ENCODE results near the gene AKAP13. TPM values are rescaled to one million over a fixed set of nuclear protein-coding genes. Genes with fewer than 3 reads are reported as not detected.

Gene AKAP13
- polyA plus RNA-seq, 1 of the 3 experiments (the other 2 are of a cell fraction), result 8.4 TPM

GRCh38 chr15:85354461-85354860, 25.9 kb upstream of the AKAP13 start:
- no peaks in the 10 kb centered on the region for H3K27me3 ChIP-seq (ENCODE audit: insufficient read depth)
- peaks cover 4% of the 10 kb centered on the region for H4K20me1 ChIP-seq (ENCODE audit: insufficient read depth)
- DNase-seq, result no peak
- ChIA-PET POLR2A (no interaction called here), CTCF (interaction anchor here (1.2 kb wide), 1 partner anchor 58 kb away, joined by 3 read pairs; no protein-coding TSS in a partner anchor)
- H3K4me1 ChIP-seq (ENCODE audit: control insufficient read depth in 1 of 2, insufficient read depth in 2 of 2, low read depth in 1 of 2, low read length in 1 of 2), result peaks cover 2 to 19% of the 10 kb centered on the region in 2 experiments; a peak in 2 of 4 replicates
- H3K9ac ChIP-seq, result no peak overlapping the region
- no peaks in the 10 kb centered on the region for H3K79me2 ChIP-seq (ENCODE audit: insufficient read depth)
- TF ChIP-seq EP300 (IDR thresholded peaks at IDR 0.05; ENCODE audit: borderline replicate concordance in 1 of 2, low read depth in 1 of 2, low read length in 1 of 2) (peak in 1 of 2 experiments; percentile 74; a peak in 2 of 4 replicates), TCF12 (IDR thresholded peaks at IDR 0.05) (peak; percentile 79), MEF2A (IDR thresholded peaks at IDR 0.05; ENCODE audit: borderline replicate concordance, low read depth) (no peak), RXRA (IDR thresholded peaks at IDR 0.05; ENCODE audit: borderline replicate concordance, low read depth) (peak; percentile 25; the same call in 1 of the 2 replicates), TEAD4 (IDR thresholded peaks at IDR 0.05; ENCODE audit: borderline replicate concordance, insufficient read depth) (peak; percentile 55; the same call in 1 of the 2 replicates), JUND (IDR thresholded peaks at IDR 0.05) (peak; percentile 55), NRF1 (IDR thresholded peaks at IDR 0.05; ENCODE audit: low read depth, low read length) (no peak), RFX5 (IDR thresholded peaks at IDR 0.05; ENCODE audit: low read length) (no peak), ELF1 (IDR thresholded peaks at IDR 0.05) (peak; percentile 36; the same call in 1 of the 2 replicates), YY1 (IDR thresholded peaks at IDR 0.05; ENCODE audit: low read depth) (no peak), GATA2 (CRISPR knock-in tag; IDR thresholded peaks at IDR 0.05) (no peak), CHD2 (IDR thresholded peaks at IDR 0.05; ENCODE audit: low read length, partially characterized antibody) (no peak), SMC3 (IDR thresholded peaks at IDR 0.05; ENCODE audit: low read depth, low read length) (no peak), FOSL2 (IDR thresholded peaks at IDR 0.05; ENCODE audit: borderline replicate concordance, low read depth) (peak; percentile 15; the same call in 1 of the 2 replicates), TAF1 (IDR thresholded peaks at IDR 0.05; ENCODE audit: borderline replicate concordance, low read depth, low read length) (no peak), EZH2phosphoT487 (IDR thresholded peaks at IDR 0.05; ENCODE audit: borderline replicate concordance, low read depth) (no peak), POLR2AphosphoS5 (IDR thresholded peaks at IDR 0.05; ENCODE audit: low read depth, low read length) (no peak), MXI1 (IDR thresholded peaks at IDR 0.05; ENCODE audit: low read depth, low read length) (no peak), NFIC (IDR thresholded peaks at IDR 0.05; ENCODE audit: borderline replicate concordance) (peak; percentile 77)
- TF ChIP-seq, protein P1, sequence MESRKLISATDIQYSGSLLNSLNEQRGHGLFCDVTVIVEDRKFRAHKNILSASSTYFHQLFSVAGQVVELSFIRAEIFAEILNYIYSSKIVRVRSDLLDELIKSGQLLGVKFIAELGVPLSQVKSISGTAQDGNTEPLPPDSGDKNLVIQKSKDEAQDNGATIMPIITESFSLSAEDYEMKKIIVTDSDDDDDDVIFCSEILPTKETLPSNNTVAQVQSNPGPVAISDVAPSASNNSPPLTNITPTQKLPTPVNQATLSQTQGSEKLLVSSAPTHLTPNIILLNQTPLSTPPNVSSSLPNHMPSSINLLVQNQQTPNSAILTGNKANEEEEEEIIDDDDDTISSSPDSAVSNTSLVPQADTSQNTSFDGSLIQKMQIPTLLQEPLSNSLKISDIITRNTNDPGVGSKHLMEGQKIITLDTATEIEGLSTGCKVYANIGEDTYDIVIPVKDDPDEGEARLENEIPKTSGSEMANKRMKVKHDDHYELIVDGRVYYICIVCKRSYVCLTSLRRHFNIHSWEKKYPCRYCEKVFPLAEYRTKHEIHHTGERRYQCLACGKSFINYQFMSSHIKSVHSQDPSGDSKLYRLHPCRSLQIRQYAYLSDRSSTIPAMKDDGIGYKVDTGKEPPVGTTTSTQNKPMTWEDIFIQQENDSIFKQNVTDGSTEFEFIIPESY (IDR thresholded peaks at IDR 0.05; ENCODE audit: borderline replicate concordance, low read depth), result no peak
- TF ChIP-seq, protein P2, sequence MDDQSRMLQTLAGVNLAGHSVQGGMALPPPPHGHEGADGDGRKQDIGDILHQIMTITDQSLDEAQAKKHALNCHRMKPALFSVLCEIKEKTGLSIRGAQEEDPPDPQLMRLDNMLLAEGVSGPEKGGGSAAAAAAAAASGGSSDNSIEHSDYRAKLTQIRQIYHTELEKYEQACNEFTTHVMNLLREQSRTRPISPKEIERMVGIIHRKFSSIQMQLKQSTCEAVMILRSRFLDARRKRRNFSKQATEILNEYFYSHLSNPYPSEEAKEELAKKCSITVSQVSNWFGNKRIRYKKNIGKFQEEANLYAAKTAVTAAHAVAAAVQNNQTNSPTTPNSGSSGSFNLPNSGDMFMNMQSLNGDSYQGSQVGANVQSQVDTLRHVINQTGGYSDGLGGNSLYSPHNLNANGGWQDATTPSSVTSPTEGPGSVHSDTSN (IDR thresholded peaks at IDR 0.05), result peak; percentile 72; the same call in 1 of the 2 replicates
- TF ChIP-seq, protein P3, sequence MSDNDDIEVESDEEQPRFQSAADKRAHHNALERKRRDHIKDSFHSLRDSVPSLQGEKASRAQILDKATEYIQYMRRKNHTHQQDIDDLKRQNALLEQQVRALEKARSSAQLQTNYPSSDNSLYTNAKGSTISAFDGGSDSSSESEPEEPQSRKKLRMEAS (IDR thresholded peaks at IDR 0.05; ENCODE audit: low read depth), result peak; percentile 48; the same call in 1 of the 2 replicates
- no peak overlapping the region for H3K4me3 ChIP-seq (ENCODE audit: low read depth in 2 of 2, low read length in 1 of 2)
- peak overlapping the region in 1 of 2 experiments; percentile 52; a peak in 1 of 4 replicates for H3K27ac ChIP-seq (ENCODE audit: low read depth in 2 of 2, low read length in 1 of 2)
- 13% methylated on average over 4 of the region's 4 CpGs for WGBS (ENCODE audit: low lambda C conversion rate)
- no peaks in the 10 kb centered on the region for H3K9me2 ChIP-seq
- H3F3A ChIP-seq (replicated peaks; ENCODE audit: insufficient read depth), result peaks cover 16% of the 10 kb centered on the region
- no peak overlapping the region for H2AFZ ChIP-seq (ENCODE audit: low read depth)
- peak overlapping the region; percentile 45; the same call in 1 of the 2 replicates for H3K4me2 ChIP-seq
- no peaks in the 10 kb centered on the region for H3K9me3 ChIP-seq
- no peaks in the 10 kb centered on the region for H3K36me3 ChIP-seq (replicated peaks in 1 of 2; ENCODE audit: control insufficient read depth in 1 of 2, insufficient read depth in 2 of 2, low read length in 1 of 2)

Measured in SK-N-SH (cell line).